ENCODE data around the gene NFIA. TPM values are rescaled to one million over a fixed set of nuclear protein-coding genes. Genes with fewer than 3 reads are reported as not detected.

NFIA gene
- total and polyA plus RNA-seq, 2 donors (not counting 1 experiment from before 2014, with no cell fraction given), result 0.28 to 0.54 TPM

GRCh38 chr1:61435226-61435625 lies 352.9 kb downstream of the NFIA start:
- ATAC-seq (ENCODE audit: low read depth) (no peak), DNase-seq (no peak)
- Histone ChIP-seq H3K27me3 (replicated peaks in 1 of 4; ENCODE audit: control extremely low read depth in 1 of 4, control insufficient read depth in 3 of 4, insufficient read depth in 4 of 4, low read length in 3 of 4) (no peaks in the 10 kb centered on the region), H3K9ac (ENCODE audit: low read length) (no peak overlapping the region), H4K20me1 (ENCODE audit: control insufficient read depth, insufficient read depth, low read length, poor library complexity, severe bottlenecking) (no peaks in the 10 kb centered on the region), H2AFZ (ENCODE audit: insufficient read depth, low read depth, low read length, poor library complexity, severe bottlenecking) (no peak overlapping the region), H3K4me1 (ENCODE audit: control insufficient read depth in 2 of 2, insufficient read depth in 2 of 2, low read length in 2 of 2) (no peaks in the 10 kb centered on the region), H3K27ac (ENCODE audit: low read length in 2 of 2) (no peak overlapping the region), H3K4me2 (replicated peaks; ENCODE audit: low read depth, low read length, poor library complexity, severe bottlenecking) (no peak overlapping the region), H3K79me2 (ENCODE audit: control insufficient read depth, insufficient read depth, low read length) (no peaks in the 10 kb centered on the region), H3K9me3 (ENCODE audit: control extremely low read depth in 1 of 3, control insufficient read depth in 2 of 3, insufficient read depth in 1 of 3, low read length in 2 of 3) (no peaks in the 10 kb centered on the region), H3K4me3 (ENCODE audit: control extremely low read depth in 1 of 5, extremely low read depth in 1 of 5, insufficient read depth in 1 of 5, low read depth in 2 of 5, low read length in 4 of 5) (no peak overlapping the region), H3K36me3 (replicated peaks in 1 of 2; ENCODE audit: control extremely low read depth in 1 of 2, control insufficient read depth in 1 of 2, extremely low read depth in 1 of 2, insufficient read depth in 2 of 2, low read length in 1 of 2) (no peaks in the 10 kb centered on the region)
- 56% methylated on average over 2 of the region's 5 CpGs for WGBS (ENCODE audit: insufficient coverage)
- Mint-ChIP-seq H3K4me1 (no peaks in the 10 kb centered on the region), H3K9me3 (ENCODE audit: insufficient read depth) (no peaks in the 10 kb centered on the region), H3K27ac (no peak overlapping the region), H3K4me3 (no peak overlapping the region), H3K27me3 (peaks cover 11% of the 10 kb centered on the region)
- TF ChIP-seq EZH2 (IDR thresholded peaks at IDR 0.05; ENCODE audit: borderline replicate concordance, insufficient read depth, low read depth, low read length, poor library complexity, severe bottlenecking), result no peak
- intact Hi-C loops (cut with micrococcal nuclease), result no loop called here
- ChIA-PET CTCF (interaction anchor here (0.6 kb wide), 1 partner anchor 650 kb away, joined by 3 read pairs; no protein-coding TSS in a partner anchor), POLR2A (no interaction called here)

DNA sequence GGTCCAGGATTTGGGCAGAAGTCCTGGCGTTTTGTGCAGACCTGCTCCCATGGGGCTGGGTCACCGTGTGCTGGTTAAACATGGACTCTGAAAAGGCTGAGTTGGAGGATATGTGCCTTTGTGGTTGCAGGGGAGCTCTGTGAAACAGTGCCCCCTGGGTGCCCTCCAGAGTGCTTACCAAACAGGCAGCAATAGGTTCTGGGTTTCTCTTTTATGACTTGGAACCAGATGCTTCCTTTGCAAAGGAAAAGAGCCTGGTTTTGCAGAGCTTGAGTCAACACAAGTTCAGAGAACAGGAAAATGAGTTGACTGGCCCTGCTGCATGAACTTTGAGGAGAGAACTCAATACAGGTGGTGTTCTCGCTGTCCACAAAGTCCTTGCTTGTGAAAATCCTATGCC lies 353.7 kb downstream of the NFIA start:
- no peak overlapping the region for H3K4me2 ChIP-seq (replicated peaks; ENCODE audit: low read depth, low read length, poor library complexity, severe bottlenecking)
- no peaks in the 10 kb centered on the region for H3K4me1 Mint-ChIP-seq
- TF ChIP-seq EZH2 (IDR thresholded peaks at IDR 0.05; ENCODE audit: borderline replicate concordance, insufficient read depth, low read depth, low read length, poor library complexity, severe bottlenecking), result no peak
- no peak overlapping the region for H3K27ac Mint-ChIP-seq
- H3K4me3 ChIP-seq (ENCODE audit: control extremely low read depth in 1 of 5, extremely low read depth in 1 of 5, insufficient read depth in 1 of 5, low read depth in 2 of 5, low read length in 4 of 5), result no peak overlapping the region
- DNase-seq (no peak), ATAC-seq (ENCODE audit: low read depth) (no peak)
- H3K27me3 ChIP-seq (replicated peaks in 1 of 4; ENCODE audit: control extremely low read depth in 1 of 4, control insufficient read depth in 3 of 4, insufficient read depth in 4 of 4, low read length in 3 of 4), result no peaks in the 10 kb centered on the region
- no peak overlapping the region for H2AFZ ChIP-seq (ENCODE audit: insufficient read depth, low read depth, low read length, poor library complexity, severe bottlenecking)
- no peaks in the 10 kb centered on the region for H3K9me3 ChIP-seq (ENCODE audit: control extremely low read depth in 1 of 3, control insufficient read depth in 2 of 3, insufficient read depth in 1 of 3, low read length in 2 of 3)
- intact Hi-C loops (cut with micrococcal nuclease), result no loop called here
- ChIA-PET POLR2A (no interaction called here), CTCF (interaction anchor here (0.6 kb wide), 1 partner anchor 651 kb away, joined by 3 read pairs; no protein-coding TSS in a partner anchor)
- H4K20me1 ChIP-seq (ENCODE audit: control insufficient read depth, insufficient read depth, low read length, poor library complexity, severe bottlenecking), result no peaks in the 10 kb centered on the region
- H3K9ac ChIP-seq (ENCODE audit: low read length), result no peak overlapping the region
- WGBS (ENCODE audit: insufficient coverage), result 28% methylated on average over 3 of the region's 3 CpGs
- no peaks in the 10 kb centered on the region for H3K4me1 ChIP-seq (ENCODE audit: control insufficient read depth in 2 of 2, insufficient read depth in 2 of 2, low read length in 2 of 2)
- H3K36me3 ChIP-seq (replicated peaks in 1 of 2; ENCODE audit: control extremely low read depth in 1 of 2, control insufficient read depth in 1 of 2, extremely low read depth in 1 of 2, insufficient read depth in 2 of 2, low read length in 1 of 2), result no peaks in the 10 kb centered on the region
- H3K27me3 Mint-ChIP-seq, result peaks cover 11% of the 10 kb centered on the region
- H3K9me3 Mint-ChIP-seq (ENCODE audit: insufficient read depth), result no peaks in the 10 kb centered on the region
- no peaks in the 10 kb centered on the region for H3K79me2 ChIP-seq (ENCODE audit: control insufficient read depth, insufficient read depth, low read length)
- no peak overlapping the region for H3K4me3 Mint-ChIP-seq
- no peak overlapping the region for H3K27ac ChIP-seq (ENCODE audit: low read length in 2 of 2)

Data from B cell (primary cell).